Gastroesophageal sphincter (tissue), 4 donors: ENCODE results near the gene APOBR. TPM values are rescaled to one million over a fixed set of nuclear protein-coding genes. Genes with fewer than 3 reads are reported as not detected.
A peak's percentile ranks its signal among the peaks of the same experiment; 100 is the strongest.
"Not testable (repeated sequence)": the region's sequence is repeated elsewhere in the genome, so short reads cannot be mapped to it uniquely, and the experiment has no call there.

Experiments
- ATAC-seq: fragments of 150-250 bp; one replicate; pipeline ENCODE4 v1.9.1; 2016; ENCODE audit warnings: mild to moderate bottlenecking, moderate library complexity
- H3K27ac ChIP-seq, 4 donors: fragments of 200-600 bp; sonication (generic) in 3 of 4; 1 replicate in 3 of 4; 2 replicates in 1 of 4; pipeline ENCODE4 v1.5.1; 2016 to 2019
- H3K27me3 ChIP-seq: fragments of 200-600 bp; sonication (generic); one replicate; pipeline ENCODE4 v1.5.1; 2019
- H3K36me3 ChIP-seq, 2 donors: fragments of 200-600 bp; sonication (generic); one replicate each; pipeline ENCODE4 v1.5.1; 2019; ENCODE audit warnings: control low read depth in 1 of 2
- H3K4me1 ChIP-seq, 3 donors: fragments of 200-600 bp; sonication (generic); 1 replicate in 2 of 3; 2 replicates in 1 of 3; pipeline ENCODE4 v1.5.1; 2016 to 2019; ENCODE audit warnings: control low read depth in 2 of 3
- H3K4me3 ChIP-seq, 2 donors: fragments of 200-600 bp; sonication (generic); one replicate each; pipeline ENCODE4 v1.5.1; 2019; ENCODE audit warnings: mild to moderate bottlenecking in 1 of 2, moderate library complexity in 1 of 2
- H3K9me3 ChIP-seq, 3 donors: fragments of 200-600 bp; sonication (generic); one replicate each; pipeline ENCODE4 v1.5.1; 2017 to 2019; ENCODE audit warnings: control low read depth in 2 of 3
- CTCF ChIP-seq, 4 experiments: fragments of 200-600 bp in 2 of 4; fragments of 450-650 bp in 2 of 4; sonication (generic) in 1 of 4; IDR thresholded peaks; one replicate each; pipeline ENCODE4 v1.5.1; 2017 to 2019; ENCODE audit warnings: antibody characterized with exemption in 4 of 4, mild to moderate bottlenecking in 2 of 4, moderate library complexity in 2 of 4
- EP300 ChIP-seq: sonication (generic); formaldehyde crosslinking; IDR thresholded peaks from one replicate; pipeline ENCODE4 v1.6.1; 2017; ENCODE audit warnings: antibody characterized with exemption, mild to moderate bottlenecking
- POLR2A ChIP-seq, 2 donors: fragments of 450-650 bp; IDR thresholded peaks; one replicate each; pipeline ENCODE4 v1.6.1; 2017; ENCODE audit warnings: antibody characterized with exemption in 2 of 2, mild to moderate bottlenecking in 2 of 2, moderate library complexity in 1 of 2
- POLR2AphosphoS5 ChIP-seq: sonication (generic); formaldehyde crosslinking; IDR thresholded peaks from one replicate; pipeline ENCODE4 v1.6.1; 2017; ENCODE audit warnings: antibody characterized with exemption
- WGBS, 2 donors: methylation state at CpG; one replicate each; pipeline ENCODE4 v1.1.5; 2018; ENCODE audit warnings: low coverage in 1 of 2; 5-methylcytosine and 5-hydroxymethylcytosine counted together
- total RNA-seq, 4 donors: library from RNA; depleted of rRNA; stranded (reverse); fragments of >200 nt; gene quantifications; one replicate each; pipeline ENCODE4 v1.1.0, GENCODE V29; 2016

Gene APOBR
- total RNA-seq, 4 donors from 2014 or later: 1.2 to 3.1 (median 1.5) TPM

DNA sequence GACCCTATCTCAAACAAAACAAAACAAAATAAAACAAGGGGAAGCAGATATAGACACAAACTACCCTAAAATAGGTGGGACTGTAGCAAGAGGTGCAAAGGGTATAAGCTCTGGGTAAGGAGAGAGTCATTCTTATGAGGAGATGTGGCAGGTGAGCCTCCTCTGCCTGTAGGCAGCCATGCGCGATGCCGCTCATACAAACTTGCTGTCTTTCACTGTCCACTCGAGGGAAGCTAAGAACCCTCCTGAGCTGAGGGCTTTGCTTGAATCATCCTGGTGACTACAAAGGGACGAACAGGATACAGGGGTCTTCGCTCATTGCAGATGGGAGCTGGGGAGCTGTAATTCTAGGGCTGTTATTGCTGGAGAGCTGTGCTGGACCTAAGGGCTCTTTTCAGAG, 27.0 kb downstream of the APOBR start:
- Histone ChIP-seq H3K27ac (no peak overlapping the region), H3K4me1 (peaks cover 0 to 20% (median 3%) of the 10 kb centered on the region in 3 donors), H3K9me3 (no peaks in the 10 kb centered on the region), H3K4me3 (no peak overlapping the region), H3K27me3 (no peaks in the 10 kb centered on the region), H3K36me3 (no peaks in the 10 kb centered on the region)
- TF ChIP-seq CTCF (IDR thresholded peaks at IDR 0.05): no peak
- no peak for ATAC-seq
- 85 to 93% methylated on average over 3 to 6 of the region's 6 CpGs for WGBS, 2 donors

GRCh38 chr16:28522792-28523191, 28.3 kb downstream of the APOBR start:
- TF ChIP-seq CTCF (IDR thresholded peaks at IDR 0.05): no peak
- TF ChIP-seq POLR2A (IDR thresholded peaks at IDR 0.05): no peak
- no peak for TF ChIP-seq EP300
- no peak for TF ChIP-seq POLR2AphosphoS5
- 85 to 86% methylated on average over 6 to 11 of the region's 11 CpGs for WGBS, 2 donors
- no peaks in the 10 kb centered on the region for H3K27me3 ChIP-seq
- no peaks in the 10 kb centered on the region for H3K36me3 ChIP-seq
- H3K27ac ChIP-seq: no peak overlapping the region
- H3K9me3 ChIP-seq: no peaks in the 10 kb centered on the region
- peaks cover 0 to 20% (median 3%) of the 10 kb centered on the region in 3 donors for H3K4me1 ChIP-seq
- no peak overlapping the region for H3K4me3 ChIP-seq
- no peak for ATAC-seq

DNA sequence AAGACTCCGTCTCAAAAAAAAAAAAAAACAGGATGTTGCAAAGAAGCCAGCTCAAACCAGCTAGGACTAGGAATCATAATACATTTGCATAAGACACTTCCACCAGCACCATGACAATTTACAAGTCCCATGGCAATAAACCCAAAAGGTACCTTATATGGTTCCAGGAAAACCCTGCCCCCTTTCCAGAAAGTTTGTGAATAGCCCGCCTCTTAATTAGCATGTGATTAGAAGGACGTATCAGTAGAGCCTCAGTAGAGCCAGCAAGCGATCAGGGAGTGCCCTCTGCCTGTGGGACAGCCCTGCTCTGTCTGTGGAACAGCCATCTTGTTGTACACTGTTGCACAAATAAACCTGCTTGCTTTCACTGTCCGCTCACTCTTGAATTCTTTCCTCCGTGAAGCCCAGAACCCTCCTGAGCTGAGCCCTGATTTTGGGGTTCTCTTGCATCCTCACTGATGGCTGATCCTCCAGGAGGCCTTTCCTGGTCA, 30.3 kb downstream of the APOBR start:
- Histone ChIP-seq H3K4me3 (no peak overlapping the region), H3K27ac (peak overlapping the region in 1 of 4 donors; percentile 7), H3K36me3 (no peaks in the 10 kb centered on the region), H3K4me1 (peaks cover 0 to 20% (median 3%) of the 10 kb centered on the region in 3 donors), H3K9me3 (no peaks in the 10 kb centered on the region), H3K27me3 (no peaks in the 10 kb centered on the region)
- whole genome bisulfite sequencing, 2 donors: 75 to 88% methylated on average over 2 to 3 of the region's 6 CpGs
- TF ChIP-seq POLR2A (IDR thresholded peaks at IDR 0.05): no peak
- no peak for TF ChIP-seq EP300
- TF ChIP-seq POLR2AphosphoS5: no peak
- no peak for TF ChIP-seq CTCF (IDR thresholded peaks at IDR 0.05)
- no peak for ATAC-seq

- Histone ChIP-seq H3K27ac (no peak overlapping the region), H3K9me3 (no peaks in the 10 kb centered on the region), H3K36me3 (no peaks in the 10 kb centered on the region), H3K27me3 (no peaks in the 10 kb centered on the region), H3K4me3 (no peak overlapping the region), H3K4me1 (peaks cover 0 to 24% (median 3%) of the 10 kb centered on the region in 3 donors)
- WGBS, 2 donors: 79 to 91% methylated on average over 9 of the region's 11 CpGs
- no peak for TF ChIP-seq POLR2A (IDR thresholded peaks at IDR 0.05)
- no peak for TF ChIP-seq CTCF (IDR thresholded peaks at IDR 0.05)
- no peak for ATAC-seq
Observed at GRCh38 chr16:28526201-28527099, 32.0 kb downstream of the APOBR start.

- H3K4me3 ChIP-seq, H3K9me3 ChIP-seq, H3K36me3 ChIP-seq, H3K27me3 ChIP-seq, ATAC-seq, H3K27ac ChIP-seq: not testable (repeated sequence)
- H3K4me1 ChIP-seq: peaks cover 3 to 32% (median 4%) of the 10 kb centered on the region in 3 donors
- 86 to 90% methylated on average over 2 to 7 of the region's 7 CpGs for WGBS, 2 donors
Observed at GRCh38 chr16:28527100-28527785, 32.8 kb downstream of the APOBR start.
